GM12864 (cell line): ENCODE results near the gene KRT85.
A peak's percentile ranks its signal among the peaks of the same experiment; 100 is the strongest.
"Not testable (repeated sequence)": the region's sequence is repeated elsewhere in the genome, so short reads cannot be mapped to it uniquely, and the experiment has no call there.

Source experiments
- DNase-seq: peaks from one replicate; pipeline ENCODE4 v3.0.0-alpha.2; 2011; ENCODE audit warnings: low read depth
- H3K4me3 ChIP-seq: 2 replicates; pipeline ENCODE4 v1.5.1; 2011; ENCODE audit warnings: mild to moderate bottlenecking, low read depth, low read length, control low read depth
- TF ChIP-seq, protein P1 (sequence below): IDR thresholded peaks from 2 replicates; pipeline ENCODE4 v1.5.1; 2011; ENCODE audit warnings: low read depth, mild to moderate bottlenecking, moderate library complexity, low read length, control low read depth, inconsistent platforms; ENCODE audit errors: missing control alignments

Gene KRT85

DNA sequence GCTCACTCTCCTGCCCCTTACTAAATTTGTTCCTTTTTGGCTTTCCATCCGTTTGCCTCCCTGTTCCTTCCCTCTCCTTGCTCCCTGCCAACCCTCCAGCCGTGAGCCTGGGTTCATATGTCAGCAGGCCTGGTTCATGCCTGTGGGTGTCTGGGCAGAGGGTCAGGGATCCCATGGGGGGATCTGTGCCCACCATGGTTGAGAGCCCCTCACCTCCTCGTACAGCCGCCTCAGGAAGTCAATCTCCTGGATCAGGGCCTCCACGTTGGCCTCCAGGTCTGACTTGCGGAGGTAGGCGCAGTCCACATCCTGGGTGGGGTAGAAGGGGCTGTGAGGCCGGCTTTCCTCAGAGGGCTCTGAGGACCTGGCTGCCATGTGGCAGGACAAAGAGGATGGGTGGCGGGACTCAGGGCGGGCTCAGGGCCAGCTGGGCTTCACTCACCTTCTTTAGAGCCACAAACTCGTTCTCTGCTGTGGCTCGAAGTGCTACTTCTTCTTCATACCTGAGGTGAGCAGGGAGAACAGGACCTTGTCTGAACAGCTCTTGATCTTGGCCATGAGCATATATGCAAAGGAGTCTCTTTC is 49.7 kb downstream of the KRT85 start:
- TF ChIP-seq, protein P1, sequence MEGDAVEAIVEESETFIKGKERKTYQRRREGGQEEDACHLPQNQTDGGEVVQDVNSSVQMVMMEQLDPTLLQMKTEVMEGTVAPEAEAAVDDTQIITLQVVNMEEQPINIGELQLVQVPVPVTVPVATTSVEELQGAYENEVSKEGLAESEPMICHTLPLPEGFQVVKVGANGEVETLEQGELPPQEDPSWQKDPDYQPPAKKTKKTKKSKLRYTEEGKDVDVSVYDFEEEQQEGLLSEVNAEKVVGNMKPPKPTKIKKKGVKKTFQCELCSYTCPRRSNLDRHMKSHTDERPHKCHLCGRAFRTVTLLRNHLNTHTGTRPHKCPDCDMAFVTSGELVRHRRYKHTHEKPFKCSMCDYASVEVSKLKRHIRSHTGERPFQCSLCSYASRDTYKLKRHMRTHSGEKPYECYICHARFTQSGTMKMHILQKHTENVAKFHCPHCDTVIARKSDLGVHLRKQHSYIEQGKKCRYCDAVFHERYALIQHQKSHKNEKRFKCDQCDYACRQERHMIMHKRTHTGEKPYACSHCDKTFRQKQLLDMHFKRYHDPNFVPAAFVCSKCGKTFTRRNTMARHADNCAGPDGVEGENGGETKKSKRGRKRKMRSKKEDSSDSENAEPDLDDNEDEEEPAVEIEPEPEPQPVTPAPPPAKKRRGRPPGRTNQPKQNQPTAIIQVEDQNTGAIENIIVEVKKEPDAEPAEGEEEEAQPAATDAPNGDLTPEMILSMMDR: no peak
- no peak for DNase-seq
- no peak overlapping the region for H3K4me3 ChIP-seq

DNA sequence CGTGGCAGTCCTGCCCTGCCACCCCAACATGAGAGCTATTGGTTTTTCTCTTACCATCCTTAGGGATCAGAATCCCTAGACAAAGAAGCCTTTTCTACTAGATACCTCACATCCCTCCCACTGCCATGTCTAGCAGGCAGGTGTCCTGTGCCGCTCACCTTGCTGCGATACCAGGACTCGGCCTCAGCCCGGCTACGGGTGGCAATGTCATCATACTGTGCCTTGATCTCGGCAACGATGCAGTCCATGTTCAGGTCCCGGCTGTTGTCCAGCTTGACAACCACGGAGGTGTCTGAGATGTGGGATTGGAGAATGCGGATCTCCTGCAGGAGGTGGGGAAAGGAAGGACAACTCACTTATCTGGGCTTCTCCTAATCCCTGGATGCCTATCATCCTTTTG is 50.6 kb downstream of the KRT85 start:
- no peak for DNase-seq
- TF ChIP-seq, protein P1: no peak
- H3K4me3 ChIP-seq: no peak overlapping the region

DNA sequence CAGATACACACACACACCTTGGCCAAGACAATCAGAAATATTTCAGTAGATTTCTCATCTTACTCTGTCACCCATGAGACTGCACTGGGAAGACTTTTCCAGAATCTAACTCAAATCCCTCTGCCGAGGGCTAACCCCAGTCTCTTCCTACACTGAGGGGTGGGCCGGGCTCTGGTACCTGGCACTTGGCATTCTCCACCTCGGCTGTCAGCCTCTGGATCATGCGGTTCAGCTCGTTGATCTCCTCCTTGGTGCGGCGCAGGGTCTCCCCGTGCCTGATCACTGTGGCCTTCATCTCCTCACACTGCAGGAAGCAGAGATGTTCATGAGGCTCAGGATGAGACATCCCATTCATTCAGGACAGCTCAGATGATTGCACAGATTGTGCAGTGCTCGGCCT is 51.0 kb downstream of the KRT85 start:
- no peak overlapping the region for H3K4me3 ChIP-seq
- DNase-seq: no peak
- TF ChIP-seq, protein P1: no peak

DNA sequence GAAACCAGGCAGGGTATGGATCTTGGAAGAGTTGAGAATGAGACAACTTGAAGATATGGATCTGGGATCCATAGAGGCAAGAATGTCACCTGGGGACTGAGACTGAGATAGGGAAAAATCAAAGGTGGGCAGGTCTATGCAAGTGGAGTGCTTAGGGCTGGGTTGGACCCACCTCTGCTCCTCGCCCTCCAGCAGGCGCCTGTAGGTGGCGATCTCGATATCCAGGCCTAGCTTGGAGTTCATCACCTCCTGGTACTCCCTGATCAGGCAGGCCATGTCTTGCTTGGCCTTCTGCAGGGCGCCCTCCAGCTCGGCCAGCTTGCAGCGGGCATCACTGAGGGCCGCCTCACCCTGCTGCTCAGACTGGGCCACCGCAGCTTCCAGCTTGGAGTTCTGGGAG is 51.6 kb downstream of the KRT85 start:
- H3K4me3 ChIP-seq, DNase-seq: not testable (repeated sequence)
- TF ChIP-seq, protein P1: peak; percentile 68

DNA sequence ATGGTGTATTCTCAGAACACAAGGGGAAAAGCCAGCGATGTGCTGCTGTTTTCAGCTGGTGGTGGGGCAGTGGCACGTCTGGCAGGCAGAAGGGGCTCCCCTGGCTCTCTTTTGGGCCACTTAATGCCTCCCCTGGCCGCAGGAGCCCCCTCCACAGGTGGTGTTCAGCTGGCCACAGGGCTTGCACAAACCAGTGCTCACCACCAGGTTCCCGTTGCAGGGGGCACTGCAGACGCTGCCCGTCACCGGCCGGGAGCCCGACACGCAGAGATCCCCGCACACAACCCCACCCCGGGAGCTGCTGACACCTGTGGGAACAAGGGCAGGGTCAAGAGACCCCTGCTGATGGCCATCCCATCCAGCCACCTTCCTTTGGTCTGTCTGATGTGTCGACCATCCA is 52.8 kb downstream of the KRT85 start:
- H3K4me3 ChIP-seq: no peak overlapping the region
- no peak for DNase-seq
- TF ChIP-seq, protein P1: no peak

DNA sequence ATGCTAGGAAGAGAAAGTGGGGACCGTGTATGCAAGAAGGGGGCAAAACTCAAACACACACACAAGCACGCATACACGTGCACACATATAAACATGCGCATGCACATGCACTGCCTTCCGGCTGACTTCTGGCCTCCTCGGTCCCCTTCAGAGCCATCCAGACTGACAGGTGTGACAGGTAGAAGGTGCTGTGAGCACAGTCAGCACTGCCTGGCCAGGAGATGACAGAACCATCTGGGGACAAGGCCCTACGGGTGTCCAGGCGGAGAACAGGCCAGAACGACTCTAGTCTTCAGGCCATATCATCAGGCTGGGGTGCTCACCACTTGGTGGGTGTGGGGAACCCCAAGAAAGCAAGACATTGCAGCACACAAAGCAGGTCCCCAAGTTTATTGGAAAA is 53.4 kb downstream of the KRT85 start:
- TF ChIP-seq, protein P1: no peak
- no peak for DNase-seq
- H3K4me3 ChIP-seq: no peak overlapping the region

DNA sequence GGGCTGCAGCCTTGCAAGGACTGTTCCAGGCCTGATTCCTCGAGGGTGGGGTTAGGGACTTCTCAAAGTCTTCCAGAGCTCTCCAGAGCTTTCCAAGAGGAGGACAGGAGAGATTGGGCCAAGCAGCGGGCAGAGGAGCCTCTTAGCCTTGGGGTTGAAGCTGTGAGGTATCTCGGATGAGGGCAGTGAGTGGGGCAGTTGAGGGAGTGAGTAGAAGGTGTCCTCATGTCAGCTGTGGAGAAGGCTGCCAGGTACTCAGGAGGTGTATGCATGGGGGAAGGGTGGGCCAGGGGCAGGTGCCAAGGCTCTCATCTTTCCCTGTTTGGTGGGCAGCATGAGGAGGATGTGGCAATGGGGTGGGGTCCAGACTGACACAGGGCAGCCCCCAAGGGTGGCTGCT is 53.8 kb downstream of the KRT85 start:
- DNase-seq: no peak
- TF ChIP-seq, protein P1: no peak
- no peak overlapping the region for H3K4me3 ChIP-seq
